Epidermal melanocyte (primary cell): ENCODE measurements around the gene MAP3K2.

Source experiments
- DNase-seq: peaks from one replicate; pipeline ENCODE4 v3.0.0; 2011; ENCODE audit warnings: low spot score; ENCODE audit not compliant: insufficient read length

MAP3K2 gene

DNA sequence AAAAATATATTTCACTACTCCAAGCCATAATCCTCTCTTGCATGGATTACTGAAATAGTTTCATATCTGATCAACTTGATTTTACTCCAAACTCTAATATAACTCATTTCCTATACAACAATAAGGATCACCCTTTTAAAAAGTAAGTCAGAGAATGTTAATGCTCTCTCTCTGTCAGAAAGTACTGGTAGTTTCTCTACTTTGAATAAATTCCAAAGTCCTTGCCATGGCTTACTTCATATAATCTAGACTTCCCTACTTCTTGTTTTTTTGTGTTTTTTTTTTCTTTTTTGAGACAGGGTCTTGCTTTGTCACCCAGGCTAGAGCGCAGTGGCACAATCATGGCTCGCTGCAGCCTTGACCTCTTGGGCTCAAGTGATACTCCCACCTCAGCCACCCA lies 36.2 kb downstream of the MAP3K2 start:
- no peak for DNase-seq

DNA sequence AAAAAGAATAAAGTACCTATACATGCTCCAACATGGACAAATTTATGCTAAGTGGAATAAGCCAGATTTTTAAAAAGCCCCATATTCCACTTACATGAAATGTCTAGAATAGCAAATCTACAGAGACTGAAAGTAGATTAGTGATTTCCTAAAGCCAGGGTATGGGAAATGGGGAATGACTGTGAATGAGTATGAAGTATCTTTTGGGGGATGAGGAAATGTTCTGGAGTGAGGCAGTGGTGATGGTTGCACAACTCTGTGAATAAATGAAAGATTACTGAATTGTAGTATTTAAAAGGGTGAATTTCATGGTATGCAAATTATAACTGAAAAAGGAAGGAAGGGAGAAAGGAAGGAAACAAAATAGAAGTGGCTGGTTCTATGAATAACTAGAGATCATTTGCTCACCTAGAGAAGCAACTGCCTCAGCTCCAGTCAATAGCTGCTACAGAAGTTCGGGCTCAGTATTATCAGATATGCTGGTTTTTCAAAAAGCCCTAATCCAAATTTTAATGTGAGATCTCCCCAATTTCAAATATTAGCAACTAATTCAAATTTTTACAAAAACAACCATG lies 39.3 kb downstream of the MAP3K2 start:
- DNase-seq = no peak

DNA sequence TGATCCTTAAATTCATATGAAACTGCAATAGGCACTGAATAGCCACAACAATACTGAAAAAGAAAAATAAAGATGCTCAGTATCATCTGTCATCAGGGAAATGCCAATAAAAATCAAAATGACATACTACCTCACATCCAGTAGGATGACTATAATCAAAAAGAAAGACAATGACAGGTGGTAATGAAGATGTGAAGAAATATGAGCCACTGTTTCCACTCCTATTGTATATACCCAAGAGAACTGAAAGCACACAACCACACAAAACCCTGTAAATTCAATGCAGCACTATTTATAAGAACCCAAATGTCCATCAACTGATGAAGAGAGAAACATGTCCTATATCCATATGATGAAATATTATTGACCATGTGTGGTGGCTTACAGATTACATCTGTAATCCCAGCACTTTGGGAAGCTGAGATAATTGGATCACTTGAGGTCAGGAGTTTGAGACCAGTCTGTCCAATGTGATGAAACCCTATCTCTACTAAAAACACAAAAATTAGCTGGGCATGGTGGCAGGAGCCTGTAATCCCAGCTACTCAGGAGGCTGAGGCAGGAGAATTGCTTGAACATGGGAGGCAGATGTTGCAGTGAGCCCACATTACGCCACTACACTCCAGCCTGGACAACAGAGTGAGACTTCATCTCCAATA lies 39.9 kb downstream of the MAP3K2 start:
- no peak for DNase-seq

DNA sequence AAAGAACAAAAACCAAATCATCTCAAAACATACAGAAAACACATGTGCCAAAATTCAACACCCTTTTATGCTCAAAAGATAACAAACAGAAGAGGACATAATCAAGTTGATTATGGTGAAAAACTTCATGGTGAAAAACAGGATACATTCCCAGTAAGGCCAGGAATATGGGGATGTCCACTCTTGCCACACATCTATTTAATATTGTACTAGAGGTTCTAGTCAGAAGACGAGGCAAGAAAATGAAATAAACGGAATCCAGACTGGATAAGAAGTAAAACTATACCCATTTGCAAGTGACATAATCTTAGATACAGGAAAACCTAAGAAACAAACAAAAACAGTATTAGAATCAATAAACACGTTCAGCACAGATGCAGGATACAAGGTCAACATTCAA lies 40.8 kb downstream of the MAP3K2 start:
- DNase-seq = no peak

- DNase-seq = no peak
These were observed 44.5 kb downstream of the MAP3K2 start for GRCh38 chr2:127343277-127343676.

DNA sequence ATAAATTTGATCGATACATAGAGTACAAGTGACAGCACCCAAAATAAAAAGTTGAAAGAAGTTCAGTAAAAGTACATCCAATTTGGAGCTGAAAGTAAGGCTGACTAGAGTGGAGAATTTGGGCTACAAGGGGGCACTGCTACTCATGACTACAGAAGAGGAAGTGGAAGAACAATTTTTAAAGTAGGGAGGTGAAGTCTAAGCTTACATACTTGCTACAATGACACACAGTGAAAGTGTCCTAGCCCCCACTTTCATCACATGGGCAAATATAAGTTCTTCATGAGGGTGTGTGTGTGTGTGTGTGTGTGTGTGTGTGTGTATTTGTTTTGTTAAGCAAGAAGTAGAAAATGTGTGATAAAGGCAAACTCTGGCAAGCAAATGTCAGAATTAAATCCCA lies 45.7 kb downstream of the MAP3K2 start:
- DNase-seq = no peak

- DNase-seq = no peak
These were observed 55.4 kb downstream of the MAP3K2 start for GRCh38 chr2:127332335-127332734.

DNA sequence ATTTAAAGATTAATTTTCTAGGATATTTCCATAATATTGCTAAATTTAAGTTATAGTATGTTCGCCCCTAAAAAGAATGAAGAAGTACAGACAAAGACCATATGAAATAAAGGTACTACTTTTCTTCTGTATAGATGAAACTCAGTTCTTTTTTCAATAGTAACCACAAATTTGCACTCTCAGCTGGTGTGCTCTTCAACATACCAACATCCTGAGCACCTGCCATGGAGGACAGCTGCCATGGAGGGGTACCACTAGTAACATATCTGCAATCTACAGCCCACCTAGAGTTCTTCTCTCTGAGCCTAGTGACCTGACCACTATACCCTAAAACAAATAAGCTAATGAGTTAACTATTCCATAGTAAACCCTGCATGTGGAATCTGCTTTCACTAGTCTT lies 57.0 kb downstream of the MAP3K2 start:
- no peak for DNase-seq

DNA sequence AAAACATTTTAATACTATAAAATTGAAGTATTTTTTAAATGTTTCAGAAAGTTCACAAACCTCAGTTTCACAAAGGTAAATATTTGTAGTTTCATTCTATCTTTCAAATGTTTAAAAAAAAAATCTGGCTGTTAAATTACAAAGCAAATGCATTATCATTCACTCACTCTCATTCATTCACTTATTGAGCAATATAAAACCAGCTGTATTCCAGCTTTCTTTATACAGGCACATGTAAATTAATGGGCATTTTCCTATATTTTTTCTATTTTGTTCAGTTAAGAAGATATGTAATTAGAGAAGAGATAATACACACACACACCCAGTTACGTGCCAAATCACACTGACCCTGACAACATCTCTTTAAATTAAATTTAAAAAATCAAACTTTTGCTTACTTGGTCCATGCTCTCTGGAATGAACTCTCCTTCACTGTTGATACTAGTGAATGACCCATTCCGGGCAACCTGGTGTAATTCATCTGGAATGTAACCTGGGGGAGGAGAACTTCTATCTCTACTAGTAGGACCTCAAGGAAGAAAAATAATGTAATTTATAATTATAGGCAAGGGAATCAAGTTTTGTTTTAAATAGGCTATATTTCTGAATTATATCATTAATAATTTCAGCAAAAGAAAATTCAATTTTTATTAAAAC lies 61.4 kb downstream of the MAP3K2 start:
- DNase-seq = no peak

- peak; percentile 29 for DNase-seq
These were observed 63.1 kb downstream of the MAP3K2 start for GRCh38 chr2:127324635-127325034.

GRCh38 chr2:127321303-127321702 lies 66.5 kb downstream of the MAP3K2 start:
- DNase-seq = no peak

DNA sequence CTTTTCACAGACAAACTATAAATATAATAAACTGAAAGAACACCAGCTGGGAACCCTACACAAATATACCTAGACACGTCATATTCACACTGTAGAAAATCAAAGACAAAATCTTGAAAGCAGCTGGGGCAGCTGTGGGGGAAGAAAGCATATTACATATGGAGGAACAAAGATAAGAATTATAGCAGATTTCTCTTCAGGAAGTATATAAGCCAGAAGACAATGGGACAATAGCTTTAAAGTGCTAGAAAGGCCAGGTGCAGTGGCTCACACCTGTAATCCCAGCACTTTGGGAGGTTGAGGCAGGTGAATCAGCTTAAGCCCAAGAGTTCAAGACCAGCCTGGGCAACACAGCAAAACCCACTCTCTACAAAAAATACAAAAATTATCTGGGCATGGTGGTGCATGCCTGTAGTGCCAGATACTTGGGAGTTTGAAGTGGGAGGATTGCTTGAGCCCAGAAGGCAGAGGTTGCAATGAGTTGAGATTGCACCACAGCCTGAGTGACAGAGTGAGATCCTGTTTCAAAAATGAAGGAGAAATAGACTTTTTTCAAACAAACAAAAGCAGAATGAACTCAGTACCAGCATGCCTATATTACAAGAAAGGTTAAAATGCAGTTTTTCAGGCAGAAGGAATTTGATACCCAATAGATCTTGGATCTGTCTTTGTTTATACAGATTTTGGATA lies 67.0 kb downstream of the MAP3K2 start:
- DNase-seq = no peak

DNA sequence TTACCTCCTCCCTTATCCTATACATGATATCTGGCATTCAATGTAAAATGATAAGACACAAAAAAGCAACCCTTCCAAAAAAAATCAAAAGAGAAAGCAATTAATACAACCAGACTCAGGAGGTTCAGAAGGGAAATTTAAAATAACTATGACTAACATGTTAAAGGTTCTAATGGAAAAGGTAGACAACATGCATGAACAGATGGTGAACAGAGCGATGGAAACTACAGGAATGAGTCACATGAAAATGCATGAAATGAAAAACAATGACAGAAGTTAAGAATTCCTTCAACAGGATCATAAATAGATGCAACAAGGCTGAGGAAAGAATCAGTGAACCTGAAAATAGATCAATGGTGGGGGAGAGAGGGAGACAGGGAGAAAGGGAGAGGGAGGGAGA lies 67.7 kb downstream of the MAP3K2 start:
- DNase-seq = no peak

DNA sequence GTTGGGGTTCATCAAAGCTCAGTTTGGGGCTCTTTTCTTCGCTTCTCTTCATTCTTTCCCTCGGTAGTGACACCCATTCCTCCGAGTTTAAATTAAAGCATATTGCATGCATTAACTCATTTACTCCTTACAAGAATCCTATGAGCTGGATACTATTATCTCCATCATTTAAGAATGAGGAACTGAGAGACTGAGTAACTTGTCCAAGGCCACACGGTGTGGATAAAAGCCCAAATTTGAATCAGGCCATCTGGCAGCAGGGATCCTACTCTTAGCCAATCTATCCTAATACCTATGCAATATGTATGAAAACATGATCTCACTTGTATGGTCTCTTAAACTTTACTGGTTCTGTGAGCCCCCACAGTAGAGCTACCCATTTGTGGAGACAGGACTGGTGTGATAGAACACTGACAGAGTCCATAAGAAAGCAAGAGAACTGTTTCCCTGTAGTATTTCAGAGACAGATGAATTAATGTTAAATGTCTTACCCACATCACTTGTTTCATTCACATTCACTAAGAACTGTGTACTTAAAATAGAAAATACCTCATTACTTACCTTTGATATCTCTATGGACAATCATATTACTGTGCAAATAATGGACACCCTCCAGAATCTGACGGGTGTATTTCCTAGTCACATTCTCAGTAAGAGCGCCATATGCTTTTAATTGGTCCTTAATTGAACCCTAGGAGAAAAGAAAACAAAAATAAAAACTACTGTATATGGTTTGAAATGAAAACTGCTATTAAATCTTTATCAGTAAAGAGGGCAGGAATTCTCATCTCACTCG lies 73.4 kb downstream of the MAP3K2 start:
- no peak for DNase-seq

- no peak for DNase-seq
These were observed 74.4 kb downstream of the MAP3K2 start for GRCh38 chr2:127313406-127313805.

DNA sequence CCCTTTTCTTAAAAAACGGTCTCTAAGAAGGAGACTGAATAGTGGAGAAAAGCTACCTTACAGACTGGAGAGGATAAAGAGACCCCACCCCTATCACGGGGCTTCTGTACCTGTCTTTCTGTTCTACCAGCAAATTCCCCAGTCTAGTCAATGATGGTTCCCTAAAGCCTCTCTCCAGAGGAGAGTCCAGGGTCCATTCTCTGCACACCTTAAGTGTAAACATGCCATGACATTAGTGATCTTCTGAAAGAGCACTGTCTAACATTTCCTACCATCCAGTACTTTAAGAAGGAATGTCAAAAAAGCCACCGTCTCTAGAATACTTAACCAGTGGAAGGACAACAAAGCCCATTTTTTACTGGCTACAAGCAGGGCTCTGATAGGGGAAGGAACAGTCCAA lies 76.8 kb downstream of the MAP3K2 start:
- no peak for DNase-seq

DNA sequence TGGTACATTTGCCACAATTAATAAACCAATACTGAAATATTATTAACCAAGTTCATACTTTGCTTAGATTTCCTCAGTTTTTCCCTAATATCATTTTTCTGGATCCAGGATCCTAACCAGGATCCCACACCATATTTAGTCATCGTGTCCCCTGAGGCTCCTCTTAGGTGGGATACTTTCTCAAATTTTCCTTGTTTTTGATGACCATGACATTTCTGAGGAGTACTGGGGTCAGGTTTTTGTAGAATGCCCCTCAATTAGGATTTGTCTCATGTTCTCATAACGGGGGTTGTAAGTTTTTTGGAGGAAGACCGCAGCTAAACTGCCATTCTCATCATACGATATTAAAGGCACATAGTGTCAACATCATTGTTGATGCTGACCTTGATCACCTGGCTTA lies 78.3 kb downstream of the MAP3K2 start:
- no peak for DNase-seq

DNA sequence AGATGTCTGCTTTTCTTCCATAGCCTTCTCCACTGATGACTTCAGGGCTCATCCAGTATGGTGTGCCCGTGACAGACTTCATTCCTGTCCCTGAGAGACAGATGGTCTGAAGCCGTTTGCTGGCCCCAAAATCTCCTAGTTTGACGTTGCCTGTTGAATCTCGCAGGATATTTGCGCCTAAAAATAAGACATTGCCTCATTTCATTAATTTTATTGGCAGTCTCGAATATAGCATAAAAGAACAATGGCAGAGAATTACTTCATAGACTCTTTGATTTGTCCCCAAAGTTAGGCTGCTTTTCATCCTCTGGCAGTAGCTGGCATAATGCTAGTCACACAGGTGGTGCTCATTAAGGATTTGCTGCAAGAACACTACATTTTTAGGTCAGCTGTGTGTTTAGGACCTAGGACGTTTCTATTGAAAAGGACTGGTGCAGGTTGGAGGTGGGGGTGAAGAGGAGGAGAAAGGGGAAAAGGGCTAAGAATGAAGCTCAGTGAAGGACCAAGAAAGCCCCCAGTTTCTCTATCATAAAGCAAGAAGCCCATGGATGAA lies 79.1 kb downstream of the MAP3K2 start:
- DNase-seq = no peak

GRCh38 chr2:127305990-127306585 lies 81.7 kb downstream of the MAP3K2 start:
- DNase-seq = no peak

GRCh38 chr2:127302168-127302567 lies 85.6 kb downstream of the MAP3K2 start:
- DNase-seq = no peak
